BJ (cell line): ENCODE measurements around the gene BLTP1. TPM values are rescaled to one million over a fixed set of nuclear protein-coding genes. Genes with fewer than 3 reads are reported as not detected.

Source experiments
- CTCF ChIA-PET: fragments of 350-600 bp; formaldehyde crosslinking; extraction: SDS; loops from one replicate; lab custom pipeline; 2021; ENCODE audit warnings: antibody characterized with exemption, inconsistent platforms; lab: Yijun Ruan, JAX
- POLR2A ChIA-PET: fragments of 300-600 bp; sonication (Branson Sonifier 250); formaldehyde crosslinking; extraction: SDS; loops from one replicate; lab custom pipeline; 2021; ENCODE audit warnings: antibody characterized with exemption; lab: Charles Lee
- DNase-seq: peaks from one replicate; pipeline ENCODE4 v3.0.0-alpha.2; 2011; ENCODE audit warnings: low read depth
- H3K27me3 ChIP-seq: 2 replicates; pipeline ENCODE4 v1.6.0; 2011; ENCODE audit warnings: low read length; ENCODE audit not compliant: control insufficient read depth, insufficient read depth
- H3K36me3 ChIP-seq: 2 replicates; pipeline ENCODE4 v1.5.1; 2011; ENCODE audit warnings: low read length; ENCODE audit not compliant: control insufficient read depth, insufficient read depth
- H3K4me3 ChIP-seq: 2 replicates; pipeline ENCODE4 v1.5.1; 2011; ENCODE audit warnings: low read depth, mild to moderate bottlenecking, control low read depth, low read length
- CTCF ChIP-seq: IDR thresholded peaks from 2 replicates; pipeline ENCODE4 v1.5.1; 2011; ENCODE audit warnings: low read depth, mild to moderate bottlenecking, control low read depth, inconsistent platforms, low read length, moderate library complexity; ENCODE audit not compliant: insufficient read depth
- polyA plus RNA-seq: library from polyadenylated mRNA; depleted of rRNA; stranded (reverse); fragments of >200 nt; gene quantifications from 2 replicates; pipeline ENCODE4 v1.2.3, GENCODE V29; 2011; rRNA removed

BLTP1 gene
- polyA plus RNA-seq, 1 experiment = 22.9 TPM

- H3K36me3 ChIP-seq = peaks cover 5% of the 10 kb centered on the region
- POLR2A ChIA-PET = no interaction called here
- CTCF ChIA-PET = no interaction called here
- TF ChIP-seq CTCF = no peak
- H3K4me3 ChIP-seq = no peak overlapping the region
- H3K27me3 ChIP-seq = no peaks in the 10 kb centered on the region
- DNase-seq = no peak
Measured at GRCh38 chr4:122178961-122179360, 26.8 kb downstream of the BLTP1 start.

- no peak for TF ChIP-seq CTCF
- ChIA-PET POLR2A (no interaction called here), CTCF (no interaction called here)
- Histone ChIP-seq H3K4me3 (no peak overlapping the region), H3K27me3 (no peaks in the 10 kb centered on the region), H3K36me3 (0 out of 2 replicates have a peak, but pooled peaks cover 2% of the 10 kb centered on the region)
- no peak for DNase-seq
Measured at GRCh38 chr4:122195718-122196117, 43.6 kb downstream of the BLTP1 start.

Other genes with a start within 250 kb of the BLTP1 start
- gene TRPC3, start 200.3 kb upstream of the BLTP1 start, polyA plus RNA-seq = 0.43 and 0.56 TPM in 2 replicates
- not detected in 2 replicates for gene ADAD1, start 226.7 kb downstream of the BLTP1 start, polyA plus RNA-seq